GM18526 (cell line): ENCODE results near the gene CLMN.

ENCODE experiments used
- POLR2A ChIP-seq: IDR thresholded peaks from 3 replicates; pipeline ENCODE4 v1.6.1; 2011; ENCODE audit not compliant: insufficient read length; ENCODE audit errors: extremely low read depth

CLMN gene

DNA sequence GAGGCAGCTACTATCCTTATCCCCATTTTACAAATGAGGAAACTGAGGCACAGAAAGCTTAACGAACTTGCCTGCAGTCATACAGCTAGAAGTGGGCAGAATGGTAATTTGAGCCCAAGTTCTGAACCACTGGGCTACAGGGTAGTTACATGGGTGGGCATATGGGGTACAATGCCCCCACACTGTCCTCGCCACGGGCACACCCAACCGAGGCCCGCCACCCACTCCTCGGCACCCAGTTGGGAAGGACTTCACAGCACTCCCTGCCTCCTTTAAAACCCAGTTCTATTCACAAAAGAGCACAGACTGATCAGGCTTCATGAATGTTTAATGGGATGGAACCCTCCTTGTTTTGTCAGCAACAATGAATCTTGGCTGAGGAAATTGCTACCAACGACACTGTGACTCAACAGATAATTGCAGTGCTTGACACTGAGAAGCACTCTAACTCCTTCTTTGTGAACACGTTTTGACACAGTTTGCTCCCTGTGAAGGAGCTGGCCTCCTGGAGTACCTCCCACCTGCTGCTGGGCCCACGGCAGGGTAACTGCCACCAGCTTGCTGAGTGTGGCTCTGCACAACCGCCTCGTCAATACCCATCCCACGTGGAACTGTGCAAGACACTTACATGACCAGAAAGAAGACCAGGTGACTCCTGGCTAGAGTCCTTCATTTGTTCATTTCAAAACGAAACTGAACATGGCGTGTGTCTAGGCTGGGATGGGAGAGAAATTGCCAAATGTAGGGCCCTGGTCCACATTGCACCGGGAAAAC is 63.5 kb downstream of the CLMN start:
- no peak for TF ChIP-seq POLR2A

DNA sequence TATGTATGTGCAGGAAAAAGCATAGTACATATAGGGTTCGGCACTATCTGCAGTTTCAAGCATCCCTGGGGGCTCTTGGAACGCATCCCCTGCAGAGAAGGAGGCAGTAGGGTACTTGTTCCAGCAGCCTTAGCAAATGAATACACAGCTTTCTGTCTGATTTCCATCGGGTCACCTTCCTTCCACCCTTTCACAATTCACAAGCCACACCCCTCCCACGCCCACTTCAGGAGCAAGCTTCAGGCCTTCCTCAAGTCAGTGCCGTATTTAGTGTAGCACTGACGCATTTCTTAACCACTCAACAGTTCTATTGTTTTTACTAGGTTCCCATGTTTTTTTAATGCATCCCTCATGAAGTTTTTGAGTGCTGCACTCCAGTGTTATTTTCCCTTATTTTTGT is 64.2 kb downstream of the CLMN start:
- no peak for TF ChIP-seq POLR2A

DNA sequence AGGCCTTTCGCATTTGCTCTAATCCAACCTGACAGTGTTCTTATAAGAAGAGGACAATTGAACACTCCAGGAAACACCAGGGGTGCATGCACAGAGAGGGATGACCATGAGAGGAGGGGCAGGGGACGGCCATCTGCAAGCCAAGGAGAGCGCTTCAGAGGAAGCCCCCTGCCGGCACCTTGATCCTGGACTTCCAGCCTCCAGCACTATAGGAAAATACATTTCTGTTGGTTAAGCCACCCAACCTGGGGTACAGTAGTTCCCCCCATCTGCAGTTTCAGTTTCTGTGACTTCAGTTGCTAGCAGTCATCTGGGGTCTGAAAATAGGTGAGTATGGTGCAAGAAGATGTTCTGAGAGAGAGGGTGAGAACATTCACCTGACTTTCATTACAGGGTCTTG is 64.7 kb downstream of the CLMN start:
- no peak for TF ChIP-seq POLR2A

DNA sequence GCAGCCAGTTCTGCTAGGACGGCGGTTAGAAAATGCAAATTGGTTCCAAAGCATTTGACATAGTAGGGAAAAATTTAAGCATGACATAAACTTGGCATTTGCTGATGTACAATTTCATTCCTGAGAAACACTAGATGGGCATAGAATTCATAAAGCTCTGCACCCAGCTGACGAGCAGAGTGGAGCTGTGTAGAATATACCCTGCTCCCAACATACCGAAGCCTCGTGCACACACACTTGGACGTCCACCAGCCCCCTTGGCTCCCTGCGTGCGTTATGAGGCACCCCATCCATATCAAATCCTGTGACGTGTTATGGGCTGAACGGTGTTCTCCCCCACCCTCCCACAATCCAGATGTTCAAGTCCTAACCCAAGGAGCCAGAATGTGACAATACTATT is 65.4 kb downstream of the CLMN start:
- TF ChIP-seq POLR2A, result no peak

DNA sequence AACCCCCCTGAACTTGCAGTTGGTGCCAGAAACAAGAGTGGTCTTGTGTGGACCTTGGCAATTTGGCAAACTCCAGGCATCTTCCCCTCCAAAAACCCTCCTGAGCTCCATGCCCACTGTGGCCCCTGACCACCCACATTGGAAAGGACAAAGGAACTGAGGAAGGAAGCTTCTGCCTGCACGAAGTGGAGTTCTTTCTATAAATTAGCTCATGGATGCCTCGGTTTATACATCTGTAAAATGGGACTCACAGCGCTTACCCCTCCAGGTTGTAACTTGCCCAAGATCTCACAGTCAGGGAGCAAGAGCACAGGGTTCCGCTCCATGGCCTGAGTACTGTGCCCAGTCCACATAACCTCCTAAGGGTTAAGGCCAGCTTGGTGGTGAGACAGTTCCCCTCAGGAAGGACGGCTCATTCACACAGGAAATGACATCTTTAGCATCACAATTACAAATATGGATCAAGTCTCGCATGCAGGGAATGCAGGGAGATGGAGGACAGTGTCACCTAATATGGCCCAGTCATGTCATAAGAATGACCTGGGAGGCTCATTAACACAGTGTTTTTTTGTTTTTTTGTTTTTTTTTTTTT is 66.6 kb downstream of the CLMN start:
- TF ChIP-seq POLR2A, result no peak

DNA sequence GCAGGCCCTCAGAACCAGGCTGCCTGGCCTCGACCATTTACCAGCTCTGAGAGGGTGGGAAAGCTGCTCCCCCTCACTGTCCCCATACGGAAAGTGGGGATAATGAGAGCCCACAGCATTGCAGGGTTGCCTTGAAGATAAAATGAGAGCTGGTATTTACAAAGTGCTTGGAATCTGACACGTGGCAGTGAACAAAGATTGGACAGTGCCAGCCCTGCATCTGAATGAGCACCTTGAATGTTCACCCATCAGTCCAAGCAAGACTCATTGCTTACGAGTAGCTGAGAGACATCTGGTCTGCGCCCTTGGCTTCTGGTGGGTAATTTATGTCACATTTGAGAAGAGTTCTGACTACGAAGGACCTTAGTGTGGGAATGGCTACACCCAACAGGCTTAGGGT is 67.5 kb downstream of the CLMN start:
- no peak for TF ChIP-seq POLR2A

DNA sequence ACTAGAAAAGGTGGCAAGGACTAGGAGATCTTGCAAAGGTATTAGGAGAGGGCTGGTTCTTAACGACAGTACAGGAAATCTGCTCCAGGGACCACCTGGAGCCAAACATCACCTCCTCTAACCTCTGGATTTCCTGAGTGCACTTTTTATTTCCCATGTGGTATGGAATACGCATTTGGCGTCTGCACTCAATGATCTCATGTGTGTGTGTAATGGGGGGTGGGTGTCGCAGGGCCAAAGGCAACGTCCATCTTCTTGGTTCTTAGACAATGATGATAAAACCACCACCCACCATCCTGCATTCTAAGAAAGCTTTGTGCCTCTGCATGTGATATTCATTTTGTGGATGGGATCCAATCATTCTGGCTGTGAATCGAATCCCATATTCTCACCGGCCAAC is 68.8 kb downstream of the CLMN start:
- no peak for TF ChIP-seq POLR2A

DNA sequence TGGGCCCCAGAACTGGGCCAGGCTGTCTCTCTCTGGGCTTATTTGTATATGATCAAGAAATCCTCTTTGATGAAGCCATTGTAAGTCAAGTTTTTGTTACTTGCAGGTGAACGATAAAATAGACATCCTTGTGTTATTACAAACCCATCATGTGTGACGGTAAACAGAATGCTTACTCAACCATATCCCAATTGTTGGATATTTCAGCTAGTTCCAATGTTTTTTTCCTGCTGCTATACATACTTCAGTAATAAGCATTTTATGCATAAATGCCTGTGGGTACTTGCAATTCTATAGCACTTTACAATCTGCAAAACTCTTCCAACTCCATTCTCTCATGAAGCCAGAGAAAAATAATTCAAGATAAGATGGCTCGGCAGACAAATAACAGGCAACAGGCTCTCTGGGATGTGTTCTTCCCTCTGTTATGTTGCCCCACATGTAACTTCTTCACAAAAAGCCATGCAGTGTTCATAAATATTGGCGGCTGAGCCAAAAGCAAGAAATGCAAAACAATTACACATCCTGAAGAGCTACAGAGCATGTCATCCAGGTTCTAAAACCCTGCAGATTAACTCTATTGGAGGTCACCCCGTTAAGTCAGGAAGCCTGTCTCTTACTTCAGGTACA is 69.5 kb downstream of the CLMN start:
- no peak for TF ChIP-seq POLR2A

DNA sequence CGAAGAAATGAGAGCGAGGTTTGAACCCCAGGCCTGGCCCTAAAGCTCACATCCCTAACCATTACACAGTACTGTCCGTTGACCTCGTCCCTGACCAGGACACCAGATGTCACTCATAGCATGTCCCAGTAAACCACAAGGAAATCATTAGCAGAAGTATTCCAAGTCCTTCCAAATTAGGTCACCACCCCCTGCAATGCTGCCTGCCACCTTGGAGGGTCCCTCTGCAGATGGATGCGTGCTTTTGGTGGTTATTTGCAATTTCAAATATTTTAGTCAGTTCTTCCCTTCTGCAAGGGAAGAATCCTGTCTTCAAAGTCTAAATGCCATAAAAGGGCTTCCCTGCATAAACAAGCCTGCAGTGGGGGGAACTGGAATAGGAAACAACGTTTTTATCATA is 71.3 kb downstream of the CLMN start:
- no peak for TF ChIP-seq POLR2A

DNA sequence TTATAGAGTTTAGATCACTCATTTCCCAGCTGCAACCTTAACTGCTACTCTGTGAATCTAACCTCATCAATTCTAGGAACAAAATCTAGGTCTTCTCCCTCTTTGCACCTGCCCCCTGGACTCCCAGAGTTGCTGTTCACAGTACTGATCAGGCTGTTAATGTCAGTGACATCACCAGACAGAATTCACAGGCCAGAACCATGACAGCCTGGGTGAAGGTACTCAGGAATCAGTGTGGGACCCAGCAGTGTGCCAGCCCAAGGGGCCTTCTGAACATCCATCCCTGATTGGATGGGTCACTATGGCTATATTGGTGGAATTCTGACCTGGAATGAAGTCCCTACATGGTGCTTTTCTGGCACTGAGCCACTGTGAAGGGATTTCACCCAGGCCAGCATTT is 72.8 kb downstream of the CLMN start:
- TF ChIP-seq POLR2A, result no peak

DNA sequence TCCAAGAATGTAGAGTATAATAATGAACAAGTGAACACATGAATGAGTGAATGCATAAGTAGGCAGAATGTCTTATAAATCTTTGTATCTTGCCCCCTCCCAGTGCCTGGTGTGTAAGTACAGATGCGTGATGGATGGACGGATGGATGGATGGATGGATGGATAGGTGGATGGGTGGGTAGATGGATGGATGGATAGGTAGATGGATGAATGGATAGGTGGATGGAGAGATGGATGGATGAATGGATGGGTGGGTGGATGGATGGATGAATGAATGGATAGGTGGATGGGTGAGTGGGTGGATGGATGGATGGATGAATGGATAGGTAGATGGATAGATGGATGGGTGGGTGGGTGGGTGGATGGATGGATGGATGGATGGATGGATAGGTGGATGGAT is 74.4 kb downstream of the CLMN start:
- no peak for TF ChIP-seq POLR2A

DNA sequence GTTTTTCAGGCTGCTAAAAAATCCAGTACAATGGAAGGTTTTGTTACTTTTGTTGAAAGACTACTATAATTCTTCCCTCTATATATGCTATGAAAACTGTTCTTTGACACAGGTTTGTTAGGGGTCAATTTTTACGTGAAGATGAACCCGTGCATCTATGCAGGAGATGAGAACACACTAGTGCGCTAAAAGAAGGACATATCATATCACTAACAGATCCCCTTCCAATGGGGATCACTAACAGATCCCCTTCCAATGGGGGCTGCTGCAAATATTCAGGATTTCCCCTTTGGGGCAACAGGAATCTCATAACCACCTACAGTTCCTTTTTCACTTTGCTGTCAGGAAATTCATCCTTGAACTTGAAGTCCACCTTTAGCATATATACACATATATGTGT is 75.1 kb downstream of the CLMN start:
- no peak for TF ChIP-seq POLR2A

DNA sequence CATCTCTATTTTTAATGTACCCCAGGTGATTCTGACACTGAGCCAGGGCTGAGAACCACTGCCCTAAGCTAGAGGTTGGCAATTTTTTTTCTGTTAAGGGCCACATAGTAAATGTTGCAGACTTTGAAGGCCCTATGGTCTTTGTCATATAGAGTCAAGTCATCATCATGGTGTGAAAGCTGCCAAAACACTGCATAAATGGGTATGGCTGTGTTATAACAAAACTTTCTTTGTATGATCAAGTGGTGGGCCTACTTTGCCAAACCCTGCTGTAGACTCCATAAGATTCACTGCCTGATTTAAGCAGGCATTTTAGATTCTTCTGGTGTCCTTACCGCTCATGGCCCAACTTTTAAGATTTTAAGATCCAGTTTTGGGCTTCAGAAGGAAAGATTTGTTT is 76.8 kb downstream of the CLMN start:
- no peak for TF ChIP-seq POLR2A

DNA sequence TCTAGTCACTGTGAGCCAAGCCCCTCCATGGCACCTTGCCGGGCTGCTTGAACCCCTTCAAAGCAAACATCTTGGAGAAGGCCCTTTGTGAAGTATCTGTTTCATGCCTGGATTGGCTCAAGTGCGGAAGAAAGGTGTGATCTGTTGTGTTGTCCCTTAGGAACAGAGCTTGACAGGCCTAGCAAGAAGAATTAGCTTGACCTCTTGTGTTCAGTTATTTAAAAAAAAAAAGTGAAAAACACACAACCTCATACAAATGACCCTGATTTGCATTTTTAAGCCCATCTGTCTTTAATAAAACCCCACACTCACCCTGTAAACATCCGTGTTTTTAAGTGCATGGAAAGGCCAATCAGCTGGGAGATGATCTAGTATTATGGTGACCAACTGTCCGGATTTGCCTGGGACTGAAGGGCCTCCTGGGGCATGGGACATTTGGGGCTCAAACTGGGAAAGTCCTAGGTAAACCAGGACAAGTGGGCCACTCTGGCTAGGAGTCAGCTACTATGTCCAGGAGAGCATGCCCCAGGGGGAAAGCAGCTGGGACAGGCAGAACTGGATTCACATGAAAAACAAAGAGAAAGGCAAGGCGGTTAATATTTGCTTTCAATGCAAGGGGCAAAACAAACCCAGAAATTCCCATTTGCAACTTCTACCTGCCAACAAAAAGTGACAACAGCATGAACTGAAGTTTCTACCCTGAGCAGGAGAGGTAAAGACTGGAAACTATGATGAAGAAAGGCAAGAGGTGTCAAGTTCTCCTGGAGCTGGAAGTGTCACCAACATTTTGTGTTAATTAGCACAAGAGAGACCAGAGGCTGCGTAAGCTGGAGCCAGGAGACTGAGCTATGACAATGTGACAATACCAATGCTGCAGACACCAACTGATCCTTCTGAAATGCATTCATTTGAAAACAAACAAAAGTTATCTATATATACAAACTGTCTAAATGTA is 78.6 kb downstream of the CLMN start:
- no peak for TF ChIP-seq POLR2A

DNA sequence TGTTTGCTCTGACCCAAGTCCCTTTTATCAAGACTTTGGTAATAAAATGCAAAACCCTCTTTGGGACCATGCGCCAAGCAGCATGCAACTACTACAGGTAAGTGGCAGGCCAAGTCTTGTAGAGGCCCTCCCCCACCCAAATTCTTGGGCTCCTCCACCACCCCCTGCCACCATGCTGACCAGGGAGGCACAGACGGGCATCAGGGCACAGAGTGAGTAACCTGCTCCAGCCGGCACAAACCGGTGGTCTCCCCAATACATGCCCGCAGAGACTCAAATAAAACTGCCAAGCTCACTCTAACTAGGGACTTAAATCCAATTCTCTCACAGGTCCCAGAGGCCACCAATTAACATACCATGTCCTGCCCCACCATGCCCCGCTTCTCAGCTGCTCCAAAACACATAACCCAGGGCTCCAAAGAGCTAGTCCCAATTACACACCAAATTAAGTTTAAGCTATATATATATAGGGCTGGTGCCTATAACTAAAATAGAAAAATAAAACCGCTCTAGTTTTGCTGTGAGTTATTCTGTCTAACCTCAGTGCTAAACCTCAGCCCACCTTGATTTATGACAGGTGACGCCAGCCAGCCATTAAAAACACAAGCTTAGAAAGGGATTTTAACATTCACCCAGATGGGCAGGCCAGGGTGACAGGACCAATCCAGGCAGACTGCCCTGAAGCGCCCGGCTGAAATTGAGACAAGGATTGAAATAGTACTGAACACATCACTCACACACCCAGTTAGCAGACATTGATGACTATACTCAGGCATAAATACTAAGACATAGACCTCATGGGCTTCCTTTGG is 81.0 kb downstream of the CLMN start:
- no peak for TF ChIP-seq POLR2A
